HG03095 (cell line): ENCODE results near the gene SRSF4.

Experiments used
- ATAC-seq: cut with Tn5 transposase; IDR thresholded peaks from one replicate; pipeline ENCODE4 v1.9.1; 2021; ENCODE audit warnings: moderate library complexity; ENCODE audit not compliant: unreplicated experiment

SRSF4 gene

GRCh38 chr1:29201595-29202051 lies 19.9 kb upstream of the SRSF4 start:
- no peak for ATAC-seq

GRCh38 chr1:29200906-29201594 lies 19.4 kb upstream of the SRSF4 start:
- ATAC-seq: no peak

DNA sequence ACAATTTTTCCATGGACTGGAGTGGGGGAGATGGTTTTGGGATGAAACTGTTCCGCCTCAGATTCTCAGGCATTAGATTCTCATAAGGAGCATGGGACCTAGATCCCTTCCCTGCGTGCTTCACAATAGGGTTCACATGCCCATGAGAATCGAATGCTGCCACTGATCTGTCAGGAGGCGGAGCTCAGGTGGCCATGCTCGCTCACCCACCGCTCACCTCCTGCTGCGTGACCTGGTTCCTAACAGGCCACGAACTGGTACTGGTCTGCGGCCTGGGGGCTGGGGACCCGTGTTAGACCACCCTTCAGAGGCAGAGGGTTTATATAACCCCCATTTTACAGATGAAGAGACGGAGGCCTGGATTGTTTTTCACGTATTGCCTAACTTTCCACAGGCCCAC lies 16.3 kb upstream of the SRSF4 start:
- ATAC-seq: no peak

- no peak for ATAC-seq
These were observed 15.9 kb upstream of the SRSF4 start for GRCh38 chr1:29197590-29197924.

DNA sequence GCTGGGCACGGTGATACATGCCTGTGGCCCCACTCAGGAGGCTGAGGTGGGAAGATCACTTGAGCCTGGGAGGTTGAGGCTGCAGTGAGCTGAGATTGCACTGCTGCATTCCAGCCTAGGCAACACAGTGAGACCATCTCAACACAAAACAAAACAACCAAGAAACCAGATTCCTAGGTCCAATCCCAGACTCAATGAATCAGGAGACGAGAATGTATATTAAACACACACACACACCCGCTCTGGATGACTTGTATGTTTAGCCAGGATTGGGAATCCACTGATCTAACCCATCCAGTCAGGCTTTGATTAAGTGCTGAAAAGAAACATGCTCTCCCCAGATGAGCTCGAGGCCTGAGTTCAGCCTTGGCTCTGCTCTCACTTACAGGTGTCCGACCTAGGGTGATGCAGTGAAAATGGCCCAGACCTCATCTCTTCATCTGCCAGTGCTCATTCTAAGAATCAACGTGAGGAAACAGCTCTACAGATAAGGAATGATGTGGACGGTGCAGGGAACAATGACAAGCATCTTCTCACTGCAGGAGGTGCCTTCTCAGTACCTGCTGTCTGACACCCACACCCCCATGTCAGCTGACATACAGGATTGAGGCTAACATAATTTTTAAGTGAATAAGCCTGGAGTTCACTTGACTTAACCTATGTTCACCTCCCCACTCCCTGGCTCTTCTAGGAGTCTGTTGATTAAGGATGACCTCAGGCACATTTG lies 15.3 kb upstream of the SRSF4 start:
- ATAC-seq: no peak

DNA sequence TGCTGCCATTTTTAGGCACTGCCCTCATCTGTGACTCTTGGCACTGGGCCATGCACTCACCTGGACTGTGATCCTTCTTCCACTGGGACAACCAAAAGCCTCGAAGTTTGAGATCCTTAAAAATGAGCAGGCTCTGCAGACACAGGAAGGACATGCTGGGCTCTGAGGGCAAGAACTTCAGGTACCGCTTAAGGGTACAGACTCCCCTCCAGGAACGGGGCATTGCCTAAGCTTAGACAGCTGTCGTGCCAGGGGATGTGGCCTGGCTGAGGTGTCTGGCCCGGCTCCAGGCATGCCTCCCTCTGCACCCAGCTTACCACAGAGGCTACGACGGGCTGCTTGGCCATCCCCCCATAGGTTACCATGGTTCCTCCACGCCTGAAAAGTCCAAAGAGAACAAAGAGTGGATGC lies 14.2 kb upstream of the SRSF4 start:
- ATAC-seq: no peak

- no peak for ATAC-seq
These were observed 12.3 kb upstream of the SRSF4 start for GRCh38 chr1:29193879-29194455.

- no peak for ATAC-seq
These were observed 9.0 kb upstream of the SRSF4 start for GRCh38 chr1:29190718-29191117.

DNA sequence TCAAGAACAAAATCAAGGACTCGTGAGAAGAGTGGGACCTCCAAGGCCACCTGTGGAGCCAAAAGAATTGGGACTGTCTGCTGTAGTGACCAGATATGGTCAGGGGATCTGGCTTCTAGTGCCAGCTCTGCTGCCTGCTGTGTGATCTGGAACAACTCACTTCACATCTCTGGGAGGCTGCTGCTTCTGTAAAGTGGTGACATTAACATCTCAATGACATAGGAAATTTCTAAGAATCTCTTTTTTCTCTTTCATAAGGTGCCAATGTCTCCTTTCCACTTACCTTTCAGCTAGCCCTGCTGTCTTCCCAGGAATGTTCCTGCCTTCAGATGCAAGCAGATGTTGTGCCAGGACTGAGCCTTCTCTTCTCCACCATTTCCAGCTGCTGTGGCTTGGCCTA lies 5.0 kb upstream of the SRSF4 start:
- ATAC-seq: no peak

GRCh38 chr1:29186252-29186651 lies 4.6 kb upstream of the SRSF4 start:
- no peak for ATAC-seq

- ATAC-seq: no peak
These were observed 1.6 kb upstream of the SRSF4 start for GRCh38 chr1:29183287-29183686.

DNA sequence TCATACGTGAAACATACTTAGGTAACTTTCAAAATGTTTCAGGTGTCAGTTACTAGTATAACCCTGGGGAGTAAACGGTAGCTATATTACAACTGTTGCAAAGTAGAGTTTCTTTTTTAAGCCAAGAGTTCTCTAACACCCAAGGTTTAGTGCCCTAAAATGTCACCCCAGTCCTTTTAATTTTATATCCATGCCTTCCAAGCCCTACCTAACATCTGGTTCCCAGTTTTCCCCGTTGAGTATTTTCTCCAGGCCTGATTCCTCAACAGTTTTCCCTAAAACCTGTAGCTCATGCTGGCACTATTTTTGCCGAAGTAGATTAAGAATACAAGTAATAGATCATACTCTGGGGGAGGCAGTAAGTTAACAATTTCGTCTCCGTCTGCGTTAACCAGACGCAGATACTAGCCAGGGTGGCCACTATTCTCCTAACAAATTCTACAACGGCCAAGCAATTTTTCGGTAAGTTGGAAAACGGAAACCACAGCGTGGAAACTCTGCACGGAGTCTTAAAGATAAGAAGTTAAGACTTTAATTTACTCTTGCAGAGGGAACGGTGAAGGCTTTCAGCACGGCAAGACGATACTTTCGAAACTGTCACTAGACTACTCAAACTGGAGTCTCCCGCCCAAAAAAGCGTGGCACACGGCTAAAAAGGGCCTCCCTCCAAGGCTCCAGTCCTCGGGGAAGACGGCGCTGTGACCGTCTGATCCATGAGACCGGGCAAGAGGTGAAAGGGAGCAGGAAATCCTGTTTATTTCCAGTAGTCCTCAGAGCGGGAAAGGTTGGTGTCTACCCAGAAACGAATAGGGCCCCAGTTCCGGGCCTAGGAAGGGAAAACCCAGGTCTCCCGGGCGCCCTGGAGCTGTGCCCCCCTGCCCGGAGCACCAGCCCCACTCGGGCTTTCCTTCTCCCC lies 945 bp downstream of the SRSF4 start:
- no peak for ATAC-seq

DNA sequence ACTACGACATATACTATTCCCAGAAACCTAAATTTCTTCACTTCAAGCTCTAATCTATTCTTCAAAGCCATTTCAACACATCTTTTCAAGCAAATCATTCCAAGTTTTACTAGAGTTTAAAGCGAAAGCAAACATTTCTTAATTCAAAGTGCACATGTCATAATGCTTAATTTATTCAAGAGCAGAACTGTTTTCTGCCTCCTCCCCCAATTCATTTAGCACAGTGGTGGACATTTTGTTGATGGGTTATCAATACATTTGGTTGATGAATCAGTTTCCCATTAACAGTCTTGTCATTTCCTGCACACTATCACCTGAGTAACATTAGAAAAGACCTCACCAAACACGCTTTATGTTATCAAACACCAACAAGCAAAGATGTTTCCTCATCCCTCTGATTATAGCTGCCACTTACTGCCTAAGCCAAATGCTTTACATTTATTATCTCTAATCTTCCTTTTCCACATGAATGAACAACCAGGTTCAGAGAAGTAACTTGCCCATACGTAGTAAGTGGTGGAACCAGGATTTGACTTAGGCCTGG lies 2.0 kb downstream of the SRSF4 start:
- ATAC-seq: no peak

GRCh38 chr1:29177022-29177705 lies 4.5 kb downstream of the SRSF4 start:
- no peak for ATAC-seq

DNA sequence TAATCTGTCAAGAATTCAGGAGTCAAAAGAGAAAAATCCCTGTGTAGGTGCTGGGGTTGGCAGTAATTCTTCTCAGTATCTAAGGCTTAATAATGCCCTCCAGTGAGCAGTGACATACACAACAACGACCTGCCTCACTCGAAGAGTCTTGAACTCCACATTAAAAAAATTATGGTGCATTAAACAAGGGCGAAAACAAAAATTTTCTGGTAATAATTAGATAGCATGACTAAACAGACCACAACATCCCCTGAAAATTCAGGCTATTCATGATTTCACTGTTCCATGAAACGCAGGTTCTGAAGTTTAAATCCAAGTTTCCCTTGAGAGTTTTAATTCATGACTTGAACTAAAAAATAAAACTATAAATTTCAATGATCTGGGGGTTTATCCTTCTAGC lies 5.1 kb downstream of the SRSF4 start:
- ATAC-seq: no peak

DNA sequence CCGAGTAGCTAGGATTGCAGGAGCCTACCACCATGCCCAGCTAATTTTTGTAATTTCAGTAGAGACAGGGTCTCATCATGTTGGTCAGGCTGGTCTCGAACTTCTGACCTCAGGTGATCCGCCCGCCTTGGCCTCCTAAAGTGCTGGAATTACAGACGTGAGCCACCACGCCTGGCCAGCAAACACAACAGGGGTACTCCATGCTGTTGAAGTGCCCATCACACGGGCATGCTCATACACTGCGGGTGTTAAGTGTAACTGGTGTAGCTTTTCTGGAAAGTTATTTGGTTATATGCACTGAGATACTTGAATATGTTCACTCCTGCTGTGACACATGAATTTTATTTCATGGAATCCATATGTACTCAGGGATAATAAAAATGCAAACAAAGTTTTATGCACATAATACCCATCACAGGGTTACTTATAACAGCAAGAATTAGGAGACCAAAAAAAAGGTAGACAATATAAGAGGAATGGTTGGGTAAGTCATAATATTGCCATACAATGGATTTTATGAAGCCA lies 9.2 kb downstream of the SRSF4 start:
- ATAC-seq: no peak

- no peak for ATAC-seq
These were observed 10.2 kb downstream of the SRSF4 start for GRCh38 chr1:29171521-29171920.

GRCh38 chr1:29171089-29171488 lies 10.6 kb downstream of the SRSF4 start:
- ATAC-seq: no peak

- ATAC-seq: no peak
These were observed 11.7 kb downstream of the SRSF4 start for GRCh38 chr1:29169976-29170375.

GRCh38 chr1:29167904-29168303 lies 13.8 kb downstream of the SRSF4 start:
- ATAC-seq: no peak
